SK-N-SH treated with all-trans-retinoic acid at 6 μM for 48 hours (cell line): ENCODE results near the gene SMARCC2.
A peak's percentile ranks its signal among the peaks of the same experiment; 100 is the strongest.

Source experiments
- OSR1 ChIP-seq: fragments of 250-450 bp; sonication (Bioruptor Pico); IDR thresholded peaks from 2 replicates; pipeline ENCODE4 v1.8.0; 2022; ENCODE audit warnings: moderate library complexity, mild to moderate bottlenecking, inconsistent platforms
- PPARA ChIP-seq: fragments of 250-450 bp; sonication (Bioruptor Pico); IDR thresholded peaks from 2 replicates; pipeline ENCODE4 v1.5.0; 2020; ENCODE audit warnings: mild to moderate bottlenecking, borderline replicate concordance
- ZFP30 ChIP-seq: fragments of 450-650 bp; formaldehyde crosslinking; IDR thresholded peaks from 2 replicates; pipeline ENCODE4 v1.5.0; 2022; ENCODE audit warnings: mild to moderate bottlenecking, moderate library complexity
- ZNF565 ChIP-seq: fragments of 450-650 bp; formaldehyde crosslinking; conservative IDR thresholded peaks from 2 replicates; pipeline ENCODE4 v1.5.0; 2020; ENCODE audit warnings: low read depth, mild to moderate bottlenecking, moderate library complexity
- ZNF70 ChIP-seq: fragments of 450-650 bp; formaldehyde crosslinking; IDR thresholded peaks from 2 replicates; pipeline ENCODE4 v1.5.0; 2020; ENCODE audit warnings: mild to moderate bottlenecking, moderate library complexity
- ZNF8 ChIP-seq: fragments of 450-650 bp; formaldehyde crosslinking; IDR thresholded peaks from 2 replicates; pipeline ENCODE4 v1.5.0; 2020; ENCODE audit warnings: mild to moderate bottlenecking, moderate library complexity
- TF ChIP-seq, protein P1 (sequence below): fragments of 250-450 bp; sonication (Bioruptor Pico); IDR thresholded peaks from 2 replicates; pipeline ENCODE4 v1.8.0; 2020; ENCODE audit warnings: mild to moderate bottlenecking, moderate library complexity, borderline replicate concordance
- TF ChIP-seq, protein P2 (sequence below): fragments of 250-450 bp; sonication (Bioruptor Pico); IDR thresholded peaks from 2 replicates; pipeline ENCODE4 v1.5.1; 2021; ENCODE audit warnings: mild to moderate bottlenecking, moderate library complexity

DNA sequence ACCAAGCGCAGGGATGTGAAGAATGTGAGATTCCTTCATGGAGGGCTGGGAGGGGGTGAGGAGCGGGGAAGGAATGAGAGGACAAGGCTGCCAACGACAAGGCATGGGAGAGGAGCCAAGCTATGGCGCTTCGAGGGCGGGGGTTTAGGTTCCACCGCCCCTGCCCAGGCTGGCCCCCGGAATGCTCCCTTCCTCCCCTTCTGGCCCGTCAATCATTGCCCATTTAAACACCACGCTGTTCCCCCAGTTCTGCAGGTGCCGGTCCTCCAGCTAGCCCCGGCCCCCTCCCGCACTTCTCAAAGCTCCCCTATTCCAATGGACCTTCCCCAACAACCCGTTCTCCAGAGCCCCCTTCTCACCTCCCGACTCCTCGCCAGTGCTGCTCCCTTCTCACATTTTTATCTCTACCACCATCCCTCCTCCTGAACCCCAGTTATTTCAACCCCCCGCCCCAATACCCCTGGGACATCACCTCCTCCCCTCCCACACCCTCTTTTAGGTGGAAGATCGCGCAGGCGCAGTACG is 32.0 kb upstream of the SMARCC2 start:
- TF ChIP-seq OSR1 (CRISPR knock-in tag): no peak
- TF ChIP-seq, protein P1, sequence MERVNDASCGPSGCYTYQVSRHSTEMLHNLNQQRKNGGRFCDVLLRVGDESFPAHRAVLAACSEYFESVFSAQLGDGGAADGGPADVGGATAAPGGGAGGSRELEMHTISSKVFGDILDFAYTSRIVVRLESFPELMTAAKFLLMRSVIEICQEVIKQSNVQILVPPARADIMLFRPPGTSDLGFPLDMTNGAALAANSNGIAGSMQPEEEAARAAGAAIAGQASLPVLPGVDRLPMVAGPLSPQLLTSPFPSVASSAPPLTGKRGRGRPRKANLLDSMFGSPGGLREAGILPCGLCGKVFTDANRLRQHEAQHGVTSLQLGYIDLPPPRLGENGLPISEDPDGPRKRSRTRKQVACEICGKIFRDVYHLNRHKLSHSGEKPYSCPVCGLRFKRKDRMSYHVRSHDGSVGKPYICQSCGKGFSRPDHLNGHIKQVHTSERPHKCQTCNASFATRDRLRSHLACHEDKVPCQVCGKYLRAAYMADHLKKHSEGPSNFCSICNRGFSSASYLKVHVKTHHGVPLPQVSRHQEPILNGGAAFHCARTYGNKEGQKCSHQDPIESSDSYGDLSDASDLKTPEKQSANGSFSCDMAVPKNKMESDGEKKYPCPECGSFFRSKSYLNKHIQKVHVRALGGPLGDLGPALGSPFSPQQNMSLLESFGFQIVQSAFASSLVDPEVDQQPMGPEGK: 0 out of 2 replicates have a peak, but pooled peaks have one; percentile 44
- TF ChIP-seq ZNF70: no peak
- no peak for TF ChIP-seq ZFP30 (CRISPR knock-in tag)
- TF ChIP-seq ZNF8: no peak
- TF ChIP-seq PPARA (CRISPR knock-in tag): no peak
- no peak for TF ChIP-seq ZNF565 (CRISPR knock-in tag)
- TF ChIP-seq, protein P2, sequence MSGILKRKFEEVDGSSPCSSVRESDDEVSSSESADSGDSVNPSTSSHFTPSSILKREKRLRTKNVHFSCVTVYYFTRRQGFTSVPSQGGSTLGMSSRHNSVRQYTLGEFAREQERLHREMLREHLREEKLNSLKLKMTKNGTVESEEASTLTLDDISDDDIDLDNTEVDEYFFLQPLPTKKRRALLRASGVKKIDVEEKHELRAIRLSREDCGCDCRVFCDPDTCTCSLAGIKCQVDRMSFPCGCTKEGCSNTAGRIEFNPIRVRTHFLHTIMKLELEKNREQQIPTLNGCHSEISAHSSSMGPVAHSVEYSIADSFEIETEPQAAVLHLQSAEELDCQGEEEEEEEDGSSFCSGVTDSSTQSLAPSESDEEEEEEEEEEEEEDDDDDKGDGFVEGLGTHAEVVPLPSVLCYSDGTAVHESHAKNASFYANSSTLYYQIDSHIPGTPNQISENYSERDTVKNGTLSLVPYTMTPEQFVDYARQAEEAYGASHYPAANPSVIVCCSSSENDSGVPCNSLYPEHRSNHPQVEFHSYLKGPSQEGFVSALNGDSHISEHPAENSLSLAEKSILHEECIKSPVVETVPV: no peak
